ENCODE data around the gene CHD3. TPM values are rescaled to one million over a fixed set of nuclear protein-coding genes. Genes with fewer than 3 reads are reported as not detected.
"Not testable (repeated sequence)": the region's sequence is repeated elsewhere in the genome, so short reads cannot be mapped to it uniquely, and the experiment has no call there.

CHD3 gene
- total and polyA plus RNA-seq, 3 donors from 2014 or later = 62.3 to 123 (median 111) TPM

DNA sequence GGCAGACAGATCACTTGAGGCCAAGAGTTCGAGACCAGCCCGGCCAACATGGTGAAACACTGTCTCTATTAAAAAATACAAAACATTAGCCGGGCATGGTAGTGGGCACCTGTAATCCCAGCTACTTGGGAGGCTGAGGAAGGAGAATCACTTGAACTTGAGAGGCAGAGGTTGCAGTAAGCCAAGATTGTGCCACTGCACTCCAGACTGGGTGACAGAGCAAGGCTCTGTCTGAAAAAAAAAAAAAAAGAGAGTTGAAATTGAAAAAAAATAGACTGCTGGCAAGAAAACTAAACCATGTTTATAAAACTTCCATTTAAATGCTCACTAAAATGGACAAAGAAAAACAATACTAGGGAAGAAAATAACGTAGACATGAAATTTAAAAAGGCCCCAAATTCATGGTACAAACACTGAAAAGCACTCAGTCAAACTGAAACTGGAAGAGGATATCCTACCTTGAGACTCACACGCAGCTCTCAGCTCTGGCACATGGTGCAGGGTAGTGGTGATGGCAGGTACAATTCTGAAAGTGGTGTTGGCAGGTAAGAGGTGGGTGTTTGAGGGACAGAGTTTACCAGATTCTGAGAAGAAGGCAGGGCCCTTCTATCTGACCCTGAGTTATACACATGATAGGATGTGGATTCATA, 62.7 kb downstream of the CHD3 start:
- H3K36me3 ChIP-seq (ENCODE audit: low read depth, missing control alignments) = no peaks in the 10 kb centered on the region
- H3K4me3 ChIP-seq = no peak overlapping the region
- H3K27me3 ChIP-seq = no peaks in the 10 kb centered on the region
- no peaks in the 10 kb centered on the region for H3K9me3 ChIP-seq
- H3K27ac ChIP-seq = no peak overlapping the region
- WGBS, 2 donors = 70 to 76% methylated on average over 5 of the region's 5 CpGs
- no peaks in the 10 kb centered on the region for H3K4me1 ChIP-seq
- DNase-seq = no peak
- TF ChIP-seq POLR2A (IDR thresholded peaks at IDR 0.05) = no peak
- TF ChIP-seq, protein P1, sequence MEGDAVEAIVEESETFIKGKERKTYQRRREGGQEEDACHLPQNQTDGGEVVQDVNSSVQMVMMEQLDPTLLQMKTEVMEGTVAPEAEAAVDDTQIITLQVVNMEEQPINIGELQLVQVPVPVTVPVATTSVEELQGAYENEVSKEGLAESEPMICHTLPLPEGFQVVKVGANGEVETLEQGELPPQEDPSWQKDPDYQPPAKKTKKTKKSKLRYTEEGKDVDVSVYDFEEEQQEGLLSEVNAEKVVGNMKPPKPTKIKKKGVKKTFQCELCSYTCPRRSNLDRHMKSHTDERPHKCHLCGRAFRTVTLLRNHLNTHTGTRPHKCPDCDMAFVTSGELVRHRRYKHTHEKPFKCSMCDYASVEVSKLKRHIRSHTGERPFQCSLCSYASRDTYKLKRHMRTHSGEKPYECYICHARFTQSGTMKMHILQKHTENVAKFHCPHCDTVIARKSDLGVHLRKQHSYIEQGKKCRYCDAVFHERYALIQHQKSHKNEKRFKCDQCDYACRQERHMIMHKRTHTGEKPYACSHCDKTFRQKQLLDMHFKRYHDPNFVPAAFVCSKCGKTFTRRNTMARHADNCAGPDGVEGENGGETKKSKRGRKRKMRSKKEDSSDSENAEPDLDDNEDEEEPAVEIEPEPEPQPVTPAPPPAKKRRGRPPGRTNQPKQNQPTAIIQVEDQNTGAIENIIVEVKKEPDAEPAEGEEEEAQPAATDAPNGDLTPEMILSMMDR (IDR thresholded peaks at IDR 0.05) = no peak
- intact Hi-C loops (cut with DNase I; ENCODE audit: low total_unique reads) = no loop called here

GRCh38 chr17:7953266-7953665, 64.7 kb downstream of the CHD3 start:
- H3K4me1 ChIP-seq; DNase-seq; intact Hi-C loops (cut with DNase I; ENCODE audit: low total_unique reads); H3K4me3 ChIP-seq; H3K36me3 ChIP-seq (ENCODE audit: low read depth, missing control alignments); H3K27ac ChIP-seq; H3K27me3 ChIP-seq; H3K9me3 ChIP-seq: not testable (repeated sequence)
- WGBS, 2 donors = 74 to 81% methylated on average over 13 of the region's 13 CpGs

GRCh38 chr17:7955414-7956227, 67.0 kb downstream of the CHD3 start:
- no peak for DNase-seq
- Histone ChIP-seq H3K36me3 (ENCODE audit: low read depth, missing control alignments) (no peaks in the 10 kb centered on the region), H3K27ac (no peak overlapping the region), H3K27me3 (no peaks in the 10 kb centered on the region), H3K4me1 (no peaks in the 10 kb centered on the region), H3K9me3 (no peaks in the 10 kb centered on the region), H3K4me3 (no peak overlapping the region)
- WGBS, 2 donors = 85% methylated on average over 13 of the region's 13 CpGs
- TF ChIP-seq, protein P1 (IDR thresholded peaks at IDR 0.05) = no peak
- TF ChIP-seq POLR2A (IDR thresholded peaks at IDR 0.05) = no peak
- intact Hi-C loops (cut with DNase I; ENCODE audit: low total_unique reads) = no loop called here

DNA sequence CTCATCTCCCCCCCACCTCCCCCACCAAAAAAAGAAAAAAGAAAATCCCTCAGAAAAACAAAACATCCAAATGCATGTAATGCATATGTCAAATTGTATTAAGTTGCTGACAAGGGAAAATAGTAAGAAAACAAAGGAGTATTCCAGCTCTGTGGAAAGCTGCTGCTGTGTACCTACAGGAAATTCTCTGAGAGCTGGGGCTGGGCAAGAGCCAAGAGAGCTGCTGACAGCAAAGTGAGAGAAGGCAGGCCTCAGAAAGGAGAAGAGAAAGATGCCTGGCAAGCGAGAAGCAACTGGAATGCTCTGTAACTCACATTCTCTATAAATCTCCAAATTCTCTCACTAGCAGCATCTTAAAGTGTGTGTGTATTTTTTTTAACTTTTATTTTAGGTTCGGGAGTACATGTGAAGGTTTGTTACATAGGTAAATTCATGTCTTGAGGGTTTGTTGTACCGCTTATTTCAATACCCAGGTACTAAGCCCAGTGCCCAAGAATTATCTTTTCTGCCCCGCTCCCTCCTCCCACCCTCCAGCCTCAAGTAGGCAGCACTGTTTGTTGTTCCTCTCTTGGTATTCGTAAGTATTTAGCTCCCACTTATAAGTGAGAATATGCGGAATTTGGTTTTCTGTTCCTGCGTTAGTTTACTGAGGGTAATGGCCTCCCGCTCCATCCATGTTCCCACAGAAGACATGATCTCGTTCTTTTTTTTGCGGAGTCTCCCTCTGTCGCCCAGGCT, 67.8 kb downstream of the CHD3 start:
- peak; percentile 22 for DNase-seq
- Histone ChIP-seq H3K4me1 (no peaks in the 10 kb centered on the region), H3K27ac (no peak overlapping the region), H3K27me3 (no peaks in the 10 kb centered on the region), H3K9me3 (no peaks in the 10 kb centered on the region), H3K36me3 (ENCODE audit: low read depth, missing control alignments) (no peaks in the 10 kb centered on the region), H3K4me3 (no peak overlapping the region)
- intact Hi-C loops (cut with DNase I; ENCODE audit: low total_unique reads) = no loop called here
- 64 to 66% methylated on average over 11 of the region's 11 CpGs for WGBS, 2 donors
- TF ChIP-seq, protein P1 (IDR thresholded peaks at IDR 0.05) = no peak
- no peak for TF ChIP-seq POLR2A (IDR thresholded peaks at IDR 0.05)
